Measurements from ENCODE around the gene NEU3. TPM values are rescaled to one million over a fixed set of nuclear protein-coding genes. Genes with fewer than 3 reads are reported as not detected.
"Not testable (repeated sequence)": the region's sequence is repeated elsewhere in the genome, so short reads cannot be mapped to it uniquely, and the experiment has no call there.

The NEU3 gene
- total RNA-seq, 1 donor from 2014 or later, result 9.2 TPM

DNA sequence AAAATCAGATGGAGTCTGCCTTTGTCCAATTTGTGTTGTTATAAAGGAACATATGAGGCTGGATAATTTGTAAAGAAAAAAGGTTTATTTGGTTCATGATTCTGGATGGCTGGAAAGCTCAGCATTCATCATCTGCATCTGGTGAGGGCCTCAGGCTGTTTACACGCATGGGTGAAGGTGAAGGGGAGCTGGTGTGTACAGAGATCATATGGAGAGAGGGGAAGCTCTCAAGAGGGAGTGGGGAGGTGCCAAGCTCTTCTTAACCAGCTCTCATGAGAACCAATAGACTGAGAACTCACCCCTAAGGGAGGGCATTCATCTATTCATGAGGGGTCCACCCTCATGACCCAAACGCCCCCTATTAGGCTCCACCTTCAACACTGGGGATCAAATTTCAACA is 40.0 kb downstream of the NEU3 start:
- ATAC-seq (no peak), DNase-seq (ENCODE audit: low spot score) (no peak)

DNA sequence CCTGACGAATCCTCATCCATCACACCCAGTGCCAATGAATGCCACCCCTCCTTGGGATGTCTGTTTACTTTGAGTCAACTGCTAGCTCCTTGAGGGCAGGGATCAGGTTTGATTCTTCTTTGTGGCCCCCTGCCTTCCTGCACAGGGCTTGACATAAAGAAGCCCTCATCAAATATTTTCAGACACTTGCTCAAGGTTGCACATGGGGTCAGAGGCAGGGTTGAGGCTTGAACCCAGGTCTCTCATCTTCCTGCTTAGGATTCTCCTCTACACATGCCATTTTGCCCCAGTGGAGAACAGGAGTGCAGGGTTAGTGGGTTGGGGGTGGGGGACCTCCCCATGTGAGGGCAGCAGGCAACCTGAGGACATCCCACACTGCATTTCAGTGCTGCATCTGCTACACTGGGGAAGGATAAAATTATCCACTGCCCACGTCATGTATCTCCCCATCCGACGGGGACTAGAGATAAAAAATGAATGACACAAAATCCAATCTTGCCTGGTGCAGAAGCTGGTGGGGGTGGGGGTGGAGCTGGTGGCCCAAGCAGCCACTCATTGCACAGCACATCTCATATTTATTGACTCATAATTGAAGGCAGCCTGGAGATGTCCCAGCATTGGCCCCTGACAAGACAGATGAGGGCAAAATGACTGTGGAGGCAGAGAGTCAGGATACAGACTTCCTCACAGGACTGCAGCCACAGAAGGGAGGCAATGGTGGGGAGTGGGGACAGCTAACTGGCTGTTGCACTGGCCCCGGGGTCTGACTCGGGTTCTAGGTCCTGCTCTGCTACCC is 41.3 kb downstream of the NEU3 start:
- DNase-seq (ENCODE audit: low spot score) (no peak), ATAC-seq (no peak)

DNA sequence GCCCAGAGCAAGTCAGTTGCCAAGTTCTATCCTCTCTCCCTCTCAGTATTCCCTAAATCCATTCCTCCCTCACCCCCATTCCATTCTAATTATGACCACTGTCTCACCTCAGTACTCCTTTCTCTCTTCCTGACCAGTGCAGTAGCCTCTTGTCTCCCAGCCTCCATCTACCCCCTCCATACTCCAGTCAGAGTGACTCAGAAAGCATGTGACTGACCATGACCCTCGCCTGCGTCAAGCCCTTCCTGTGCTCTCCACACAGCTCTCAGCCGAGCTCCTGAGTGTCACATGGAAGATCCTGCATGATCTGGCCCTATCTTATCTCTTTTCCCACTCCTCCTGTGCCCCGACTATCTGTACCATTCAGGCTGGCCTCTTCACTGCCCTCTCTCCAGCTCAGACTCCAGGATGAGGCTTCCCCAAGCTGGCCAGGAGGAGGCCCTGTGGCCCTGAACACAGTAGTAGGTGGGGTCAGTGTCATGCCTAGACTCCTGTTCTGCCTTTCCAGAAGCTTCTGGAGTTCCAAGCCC is 42.6 kb downstream of the NEU3 start:
- DNase-seq (ENCODE audit: low spot score) (no peak), ATAC-seq (peak; percentile 39)

DNA sequence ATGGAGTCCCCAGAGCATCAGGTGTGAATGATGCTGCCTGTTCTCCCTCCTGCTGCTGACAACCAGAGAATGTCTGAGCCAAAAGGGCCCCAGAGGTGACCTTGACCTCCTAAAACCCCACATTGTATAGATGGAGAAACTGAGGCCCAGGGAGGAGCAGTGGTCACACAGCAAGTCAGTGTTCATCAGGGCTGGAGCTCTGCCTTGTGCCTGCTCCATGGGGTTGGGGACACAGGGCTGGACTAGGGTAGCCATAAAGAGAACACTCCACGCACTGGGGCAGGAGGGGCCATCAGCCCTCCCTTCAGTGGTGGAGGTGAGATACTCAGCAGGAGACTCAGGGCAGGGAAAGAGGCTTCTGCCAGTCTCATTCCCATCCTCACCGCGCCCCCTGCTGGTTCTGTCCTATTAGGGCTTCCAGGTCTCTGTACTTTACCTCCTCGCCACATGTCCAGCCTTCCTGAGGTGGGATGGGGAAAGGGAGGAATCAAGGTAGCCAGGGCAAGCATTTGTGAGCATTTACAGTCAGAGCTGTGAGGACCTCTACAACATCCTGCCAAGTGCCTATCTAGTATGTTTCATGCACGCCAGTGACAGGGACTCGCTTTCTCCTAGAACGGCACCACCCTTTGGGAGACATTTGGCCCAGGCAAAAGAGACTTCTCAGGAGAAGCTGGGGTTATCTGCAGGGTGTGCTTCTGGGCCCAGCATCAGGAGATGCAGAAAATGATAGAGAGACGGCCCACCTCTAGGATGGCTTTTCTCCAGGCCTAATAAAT is 43.2 kb downstream of the NEU3 start:
- peak; percentile 96 for ATAC-seq
- DNase-seq (ENCODE audit: low spot score), result peak; percentile 73

DNA sequence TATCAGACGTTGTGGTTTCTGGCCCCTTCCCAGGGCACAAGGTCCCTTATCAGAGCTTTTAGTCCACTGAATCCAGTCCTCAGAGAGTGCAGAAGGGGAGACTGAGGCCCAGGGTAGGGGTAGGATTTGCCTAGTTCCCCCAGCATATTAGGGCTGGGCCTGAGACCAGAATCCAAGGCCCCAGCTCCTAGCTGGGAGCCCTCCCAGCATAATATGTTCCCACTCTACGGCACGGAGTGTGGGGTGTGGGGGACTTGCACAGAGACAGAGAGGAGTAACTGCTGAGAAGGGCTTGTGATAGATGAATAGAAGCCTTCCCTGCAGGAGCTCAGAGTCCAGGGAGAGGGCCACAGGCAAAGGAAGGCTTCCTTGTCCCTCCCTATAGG is 43.8 kb downstream of the NEU3 start:
- ATAC-seq (no peak), DNase-seq (ENCODE audit: low spot score) (no peak)

DNA sequence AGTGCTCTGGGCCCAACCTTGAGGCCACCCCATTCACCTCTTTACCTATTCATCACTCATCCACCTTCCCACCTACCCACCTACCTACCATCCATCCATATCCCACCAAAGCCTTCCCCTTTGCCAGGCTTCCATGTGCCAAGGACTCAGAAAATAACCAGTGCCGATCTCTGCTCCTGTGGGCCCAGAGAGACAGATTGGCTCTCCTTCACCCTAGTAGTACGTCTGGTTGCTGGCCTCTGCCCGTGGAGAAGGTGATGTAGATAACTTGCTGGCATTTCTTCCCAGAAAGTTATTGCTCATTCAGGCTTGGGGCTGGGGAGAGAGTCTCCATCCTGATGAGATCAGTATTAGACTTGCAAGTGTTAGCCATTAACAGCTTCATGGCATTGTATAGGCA is 45.2 kb downstream of the NEU3 start:
- no peak for ATAC-seq
- DNase-seq (ENCODE audit: low spot score), result no peak

DNA sequence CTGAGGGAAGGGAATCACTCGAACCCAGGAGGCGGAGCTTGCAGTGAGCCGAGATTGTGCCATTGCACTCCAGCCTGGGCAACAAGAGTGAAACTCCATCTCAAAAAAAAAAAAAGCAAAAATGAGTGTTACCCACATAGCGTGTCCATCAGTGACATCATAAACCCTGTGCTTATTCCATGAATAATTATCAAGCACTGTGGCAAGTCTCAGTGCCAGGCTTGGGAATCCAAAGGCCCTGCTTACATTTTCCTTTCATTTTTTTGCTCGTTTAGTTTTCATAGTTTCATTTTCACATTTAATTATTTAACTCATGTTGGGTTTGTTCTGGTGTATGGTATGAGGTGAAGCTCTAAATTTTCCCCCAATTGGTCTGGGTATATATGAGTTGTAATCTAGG is 46.5 kb downstream of the NEU3 start:
- no peak for ATAC-seq

DNA sequence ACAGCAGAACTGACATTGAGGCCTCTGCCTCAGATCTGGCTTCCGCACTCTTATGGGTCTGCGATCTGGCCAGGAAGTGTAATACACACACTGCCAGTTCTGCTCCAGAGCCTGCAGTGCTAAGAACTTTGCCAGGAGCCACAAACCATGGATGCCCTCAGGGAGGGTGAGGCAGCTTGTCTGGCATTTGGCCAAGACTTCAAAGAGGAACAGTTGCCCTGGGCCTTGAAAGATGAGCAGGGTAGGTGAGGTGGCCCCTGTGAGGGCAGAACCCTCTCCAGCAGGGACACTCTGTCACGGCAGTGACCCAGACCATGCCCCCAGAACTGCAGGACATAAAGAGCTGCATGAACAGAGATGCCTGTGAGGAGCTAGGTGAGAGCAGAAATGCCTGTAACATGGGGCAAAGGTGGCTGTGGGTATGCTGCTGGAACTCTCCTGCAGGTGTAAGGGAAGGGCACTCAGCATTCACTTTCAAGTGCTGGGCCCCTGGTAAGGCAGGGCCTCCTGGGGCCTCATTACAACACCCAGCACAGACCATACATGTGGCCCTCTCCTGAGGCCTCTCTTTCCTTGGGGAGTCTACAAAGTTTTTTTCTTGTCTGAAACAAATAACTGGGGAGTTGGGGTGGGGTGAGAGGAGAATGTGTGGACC is 47.3 kb downstream of the NEU3 start:
- ATAC-seq, result no peak
- DNase-seq (ENCODE audit: low spot score), result no peak

More for the DNA sequence above, 46.5 kb downstream of the NEU3 start:
- no peak for DNase-seq (ENCODE audit: low spot score)

DNA sequence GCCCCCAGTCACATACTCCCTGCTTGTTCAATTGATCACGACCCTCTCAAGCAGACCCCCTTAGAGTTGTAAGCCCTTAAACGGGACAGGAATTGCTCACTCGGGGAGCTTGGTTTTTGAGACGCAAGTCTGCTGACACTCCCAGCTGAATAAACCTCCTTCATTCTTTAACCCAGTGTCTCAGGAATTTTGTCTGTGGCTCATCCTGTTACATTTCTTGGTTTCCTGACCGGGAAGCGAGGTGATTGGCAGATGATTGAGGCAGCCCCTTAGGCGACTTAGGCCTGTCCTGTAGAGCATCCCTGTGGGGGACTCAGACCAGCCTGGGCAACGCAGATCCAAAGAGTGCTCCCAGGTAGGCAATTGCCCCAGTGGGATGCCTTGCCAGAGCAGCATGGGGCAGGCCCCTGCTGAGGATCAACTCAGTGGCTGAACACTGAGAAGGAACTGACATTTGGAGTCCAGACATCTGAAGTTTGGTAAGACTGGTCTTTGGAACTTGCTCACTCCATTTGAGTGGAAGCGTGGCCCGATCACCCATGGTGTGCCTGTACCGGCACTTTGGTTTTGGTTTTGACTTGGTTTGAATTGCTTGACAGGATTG is 51.5 kb downstream of the NEU3 start:
- DNase-seq (ENCODE audit: low spot score) (no peak), ATAC-seq (no peak)

DNA sequence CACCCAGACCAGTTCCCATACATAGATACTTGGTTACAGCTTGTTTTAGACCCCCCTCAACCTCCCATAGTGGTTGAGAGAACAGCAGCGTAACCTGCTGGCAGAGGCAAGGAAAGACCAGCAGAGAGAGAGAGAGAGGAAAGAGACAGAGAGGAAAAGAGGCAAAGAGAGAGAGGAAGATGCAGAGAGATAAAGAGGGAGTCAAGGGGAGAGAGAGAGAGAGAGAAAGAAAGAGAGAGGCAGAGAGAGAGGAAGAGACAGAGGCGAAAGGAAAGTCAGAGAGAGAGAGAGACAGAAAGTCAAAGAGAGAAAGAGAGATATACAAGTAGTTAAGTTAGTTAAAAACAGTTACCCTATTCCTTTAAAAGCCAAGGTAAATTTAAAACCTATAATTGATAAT is 52.5 kb downstream of the NEU3 start:
- DNase-seq (ENCODE audit: low spot score), result no peak
- ATAC-seq, result no peak

DNA sequence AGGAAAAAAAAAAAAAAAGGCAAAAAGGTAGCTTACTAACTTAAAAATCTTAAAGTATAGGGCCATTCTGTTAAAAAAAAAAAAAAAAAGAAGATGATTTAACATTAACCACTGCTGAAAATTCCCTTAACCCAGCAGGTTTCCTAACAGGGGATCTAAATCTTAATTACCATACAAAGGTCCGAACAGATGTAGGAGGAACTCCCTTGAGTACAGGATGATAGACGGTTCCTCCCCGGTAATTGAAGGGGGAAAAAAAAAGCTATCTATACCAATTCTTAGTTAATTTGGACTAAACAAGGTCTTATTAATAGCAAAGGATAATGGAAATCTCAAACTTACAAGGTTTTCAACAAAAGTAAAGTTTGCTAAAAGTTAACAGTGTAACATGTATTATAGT is 53.1 kb downstream of the NEU3 start:
- not testable (repeated sequence) for ATAC-seq; DNase-seq (ENCODE audit: low spot score)

DNA sequence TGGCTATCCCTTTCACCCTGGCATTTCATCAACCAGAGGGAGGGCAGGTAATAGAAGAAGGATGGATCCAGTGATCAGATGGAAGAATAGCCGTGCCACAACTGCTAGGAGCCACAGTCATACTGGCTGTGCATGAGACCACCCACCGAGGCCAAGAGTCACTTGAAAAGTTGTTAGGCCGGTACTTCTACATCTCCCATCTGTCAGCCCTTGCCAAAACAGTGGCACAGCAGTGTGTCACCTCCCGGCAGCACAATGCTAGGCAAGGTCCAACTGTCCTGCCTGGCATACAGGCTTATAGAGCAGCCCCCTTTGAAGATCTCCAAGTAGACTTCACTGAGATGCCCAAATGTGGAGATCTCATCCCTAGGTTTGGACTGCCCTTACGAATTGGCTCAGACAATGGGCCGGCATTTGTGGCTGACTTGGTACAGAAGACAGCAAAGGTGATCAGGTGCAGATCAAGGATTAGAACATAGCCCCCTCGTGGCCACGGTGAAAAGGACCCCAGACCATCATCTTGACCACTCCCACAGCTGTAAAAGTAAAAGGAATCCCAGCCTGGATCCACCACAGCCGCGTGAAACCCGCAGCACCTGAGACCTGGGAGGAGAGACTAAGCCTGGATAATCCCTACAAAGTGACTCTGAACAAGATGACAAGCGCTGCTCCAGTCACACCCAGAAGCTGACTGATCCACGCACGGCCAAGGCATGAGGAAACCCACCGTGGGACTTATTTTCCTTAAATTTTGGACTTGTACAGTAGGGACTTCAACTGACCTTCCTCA is 55.8 kb downstream of the NEU3 start:
- ATAC-seq; DNase-seq (ENCODE audit: low spot score): not testable (repeated sequence)

DNA sequence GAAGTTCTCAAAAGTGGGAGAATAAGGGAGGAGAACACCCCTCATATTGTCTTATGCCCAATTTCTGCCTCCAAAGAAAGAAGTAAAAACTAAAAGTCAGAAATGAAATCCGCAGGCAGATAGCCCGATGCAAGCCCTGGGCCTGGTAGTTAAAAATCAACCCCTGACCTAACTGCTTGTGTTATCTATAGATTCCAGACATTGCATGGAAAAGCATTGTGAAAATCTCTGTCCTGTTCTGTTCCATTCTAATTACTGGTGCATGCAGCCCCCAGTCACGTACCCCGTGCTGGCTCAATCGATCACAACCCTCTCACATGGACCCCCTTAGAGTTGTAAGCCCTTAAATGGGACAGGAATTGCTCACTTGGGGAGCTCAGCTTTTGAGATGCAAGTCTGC is 57.9 kb downstream of the NEU3 start:
- not testable (repeated sequence) for DNase-seq (ENCODE audit: low spot score); ATAC-seq

DNA sequence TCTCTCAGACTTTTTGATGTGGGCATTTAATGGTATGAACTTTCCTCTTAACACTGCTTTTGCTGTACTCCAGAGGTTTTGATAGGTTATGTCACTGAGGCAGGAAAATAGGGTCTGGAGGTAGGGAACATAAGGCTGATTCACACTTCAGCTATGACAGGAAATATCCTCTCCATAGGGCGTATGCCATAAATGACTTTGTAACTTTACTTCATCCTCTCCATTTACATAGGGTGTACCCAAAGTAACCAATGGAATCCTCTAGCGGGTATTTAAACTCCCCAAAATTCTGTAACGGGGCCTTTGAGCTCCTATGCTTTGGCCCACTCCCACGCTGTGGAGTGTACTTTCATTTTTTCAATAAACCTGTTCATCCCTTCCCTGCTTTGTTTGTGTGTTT is 58.5 kb downstream of the NEU3 start:
- ATAC-seq (no peak), DNase-seq (ENCODE audit: low spot score) (no peak)

DNA sequence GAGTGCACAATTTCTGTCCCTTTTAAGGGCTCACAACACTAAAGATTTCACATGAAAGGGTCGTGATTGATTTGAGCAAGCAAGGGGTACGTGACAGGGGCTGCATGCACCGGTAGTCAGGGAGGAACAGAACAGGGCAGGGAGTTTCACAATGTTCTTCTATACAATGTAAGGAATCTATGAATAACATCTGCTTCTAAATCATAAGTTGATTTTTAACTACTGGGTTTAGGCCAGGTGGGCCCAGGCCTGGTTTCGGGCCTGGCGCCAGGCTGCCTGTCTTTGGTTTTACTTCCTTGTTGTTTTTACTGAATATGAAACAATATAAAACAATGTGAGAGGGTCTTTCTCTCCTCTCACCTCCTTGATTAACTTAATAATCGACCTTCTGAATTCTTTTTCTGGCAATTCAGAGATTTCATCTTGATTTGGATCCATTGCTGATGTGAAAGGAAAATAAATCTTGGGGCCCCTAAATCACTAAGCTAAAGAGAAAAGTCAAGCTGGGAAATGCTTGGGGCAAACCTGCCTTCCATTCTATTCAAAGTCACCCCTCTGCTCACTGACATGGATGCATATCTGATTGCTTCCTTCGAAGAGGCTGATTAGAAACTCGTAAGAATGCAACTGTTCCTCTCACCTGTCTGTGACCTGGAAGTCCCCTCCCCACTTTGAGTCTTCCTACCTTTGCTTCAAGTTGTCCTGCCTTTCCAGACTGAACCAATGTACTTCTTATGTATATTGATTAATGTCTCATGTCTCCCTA is 61.0 kb downstream of the NEU3 start:
- DNase-seq (ENCODE audit: low spot score), result not testable (repeated sequence)

DNA sequence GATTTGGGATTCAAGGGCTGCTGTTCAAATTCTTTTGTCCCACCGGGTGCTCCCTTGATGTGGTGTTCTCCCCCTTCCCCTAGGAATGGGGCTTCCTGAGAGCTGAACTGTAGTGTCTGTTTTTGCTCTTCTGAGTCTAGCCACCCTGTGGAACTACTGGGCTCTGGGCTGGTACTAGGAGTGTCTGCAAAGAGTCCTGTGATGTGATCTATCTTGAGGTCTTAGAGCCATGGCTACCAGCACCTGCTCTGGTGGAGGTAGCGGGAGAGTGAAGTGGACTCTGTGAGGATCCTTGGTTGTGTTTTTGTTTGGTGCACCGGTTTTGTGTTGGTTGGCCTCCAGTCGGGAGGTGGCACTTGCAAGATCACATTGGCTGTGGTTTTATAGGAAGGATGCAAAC is 61.8 kb downstream of the NEU3 start:
- ATAC-seq (no peak), DNase-seq (ENCODE audit: low spot score) (no peak)

More for the DNA sequence above, 61.0 kb downstream of the NEU3 start:
- ATAC-seq, result not testable (repeated sequence)

DNA sequence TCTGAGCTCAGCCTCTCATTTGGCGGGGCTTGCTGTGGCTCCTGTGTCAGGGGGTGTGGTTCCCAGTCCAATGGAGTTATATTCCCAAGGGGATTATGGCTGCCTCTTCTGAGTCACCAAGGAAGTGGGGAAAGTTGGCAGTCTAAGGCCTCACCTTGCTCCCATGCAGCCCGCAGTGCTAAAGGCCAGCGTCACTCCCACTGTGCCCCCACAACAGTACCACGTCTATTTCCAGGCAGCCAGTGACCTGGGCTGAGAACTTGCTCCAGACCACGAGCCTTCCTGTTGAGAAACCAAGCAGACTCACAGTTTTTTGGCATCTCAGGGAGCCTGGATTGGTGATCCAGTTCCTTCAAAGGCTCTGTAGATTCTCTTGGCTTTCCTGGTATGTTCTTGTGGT is 62.3 kb downstream of the NEU3 start:
- DNase-seq (ENCODE audit: low spot score) (no peak), ATAC-seq (no peak)

DNA sequence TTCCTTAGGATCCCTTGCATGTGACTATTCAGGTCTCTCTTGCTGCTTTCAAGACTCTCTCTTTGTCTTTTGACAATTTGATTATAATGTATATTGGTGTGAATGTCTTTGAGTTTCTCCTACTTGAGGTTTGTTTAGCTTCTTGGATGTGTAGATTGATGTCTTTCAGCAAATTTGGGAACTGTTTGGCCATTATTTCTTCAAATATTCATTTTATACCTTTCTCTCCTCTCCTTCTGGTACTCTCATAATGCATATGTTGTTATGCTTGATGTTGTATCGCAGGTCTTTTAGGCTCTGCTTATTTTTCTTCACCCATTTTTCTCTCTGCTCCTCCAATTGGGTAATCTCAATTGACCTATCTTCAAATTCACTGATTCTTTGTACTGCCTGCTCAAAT is 63.7 kb downstream of the NEU3 start:
- DNase-seq (ENCODE audit: low spot score), result no peak
- ATAC-seq, result no peak

DNA sequence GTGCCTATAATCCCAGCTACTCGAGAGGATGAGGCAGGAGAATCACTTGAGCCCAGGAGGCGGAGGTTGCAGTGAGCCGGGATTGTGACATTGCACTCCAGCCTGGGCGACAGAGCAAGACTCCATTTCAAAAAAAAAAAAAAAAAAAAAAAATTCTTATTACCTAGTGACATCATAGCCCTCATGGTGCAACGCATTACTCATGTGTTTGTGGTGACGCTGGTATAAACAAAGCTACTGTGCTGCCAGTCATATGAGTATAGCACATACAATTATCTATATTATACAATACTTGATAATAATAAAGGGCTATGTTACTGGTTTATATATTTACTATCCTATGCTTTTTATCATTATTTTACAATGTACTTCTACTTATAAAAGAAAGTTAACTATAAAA is 66.8 kb downstream of the NEU3 start:
- ATAC-seq (no peak), DNase-seq (ENCODE audit: low spot score) (no peak)

DNA sequence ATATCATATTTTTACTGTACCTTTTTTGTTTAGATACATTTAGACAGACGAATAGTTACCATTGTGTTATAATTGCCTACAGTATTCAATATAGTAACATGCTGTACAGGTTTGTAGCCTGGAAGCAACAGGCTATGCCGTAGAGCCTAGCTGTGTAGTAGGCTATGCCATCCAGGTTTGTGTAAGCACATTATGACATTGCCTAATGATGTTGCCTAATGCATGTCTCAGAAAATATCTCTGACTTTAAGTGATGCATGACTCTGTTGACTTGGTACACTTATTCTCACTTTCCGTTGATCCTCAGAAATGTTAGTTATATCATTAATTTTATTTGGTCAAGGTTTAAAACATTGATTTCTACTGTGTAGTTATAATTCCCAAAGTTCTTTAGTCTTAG is 68.1 kb downstream of the NEU3 start:
- DNase-seq (ENCODE audit: low spot score), result no peak
- ATAC-seq, result no peak
